GM04504 (cell line): Measurements from ENCODE around the gene ZNF77.
A peak's percentile ranks its signal among the peaks of the same experiment; 100 is the strongest.
"Not testable (repeated sequence)": the region's sequence is repeated elsewhere in the genome, so short reads cannot be mapped to it uniquely, and the experiment has no call there.

Source experiments
- DNase-seq: peaks from one replicate; pipeline ENCODE4 v3.0.0-alpha.2; 2012; ENCODE audit warnings: low read depth

The ZNF77 gene

DNA sequence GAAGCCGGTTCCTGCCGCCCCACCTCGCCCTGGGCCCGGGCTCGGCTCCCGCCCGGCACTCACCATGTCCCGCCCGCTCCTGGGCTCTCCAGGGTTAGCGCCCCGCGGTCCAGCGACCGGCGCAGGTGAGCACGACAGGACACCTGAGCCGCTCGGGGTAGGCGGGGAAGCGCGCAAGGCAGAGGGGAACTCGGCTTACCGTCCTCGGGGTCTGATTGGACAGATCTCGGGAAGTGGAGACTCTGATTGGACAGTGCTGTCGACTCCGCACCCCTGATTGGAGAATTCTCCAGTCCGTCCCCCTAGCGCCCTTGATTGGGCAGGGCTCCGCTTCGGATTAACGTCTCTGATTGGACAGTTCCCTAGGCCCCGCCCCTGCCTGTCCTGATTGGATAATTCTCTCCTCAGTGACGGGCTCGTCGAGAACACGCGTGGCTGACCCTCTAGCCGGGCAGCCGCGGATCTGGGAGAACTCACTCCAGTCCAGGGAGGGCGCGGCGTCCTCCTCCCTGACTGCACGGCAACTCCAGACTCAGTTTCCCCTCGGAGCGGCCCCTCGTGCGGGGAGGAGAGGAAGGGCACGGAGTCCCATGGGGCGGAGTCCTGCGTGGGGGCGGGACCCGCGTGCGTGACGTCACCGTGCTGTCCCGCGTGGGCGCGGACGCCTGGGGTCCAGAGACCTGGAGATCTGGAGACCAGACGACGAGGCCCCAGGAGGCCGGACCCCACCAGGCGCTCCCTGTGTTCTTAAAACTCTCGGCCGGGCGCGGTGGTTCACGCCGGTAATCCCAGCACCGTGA, at the start of gene ZNF77:
ZNF77 (minus strand) TSS at position 197 of the 800 bp plus-strand sequence; CDS start at position 66, 131 bp downstream.
- DNase-seq: peak; percentile 99

- DNase-seq: no peak
These were observed 48.8 kb upstream of the ZNF77 start for GRCh38 chr19:2993579-2993978.

DNA sequence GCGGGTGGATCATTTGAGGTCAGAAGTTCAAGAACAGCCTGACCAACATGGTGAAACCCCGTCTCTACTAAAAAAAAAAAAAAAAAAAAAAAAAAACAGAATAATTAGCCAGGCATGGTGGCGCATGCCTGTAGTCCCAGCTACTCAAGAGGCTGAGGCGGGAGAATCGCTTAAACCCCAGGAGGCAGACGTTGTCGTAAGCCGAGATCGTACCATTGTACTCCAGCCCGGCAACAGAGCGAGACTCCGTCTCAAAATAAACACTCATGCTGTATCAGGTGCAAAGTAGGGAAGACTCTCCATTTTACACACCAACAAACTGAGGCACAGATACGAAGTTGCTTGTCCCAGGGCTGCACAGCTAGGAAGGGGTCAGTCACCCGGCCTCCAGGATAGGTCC, 48.2 kb upstream of the ZNF77 start:
- no peak for DNase-seq

DNA sequence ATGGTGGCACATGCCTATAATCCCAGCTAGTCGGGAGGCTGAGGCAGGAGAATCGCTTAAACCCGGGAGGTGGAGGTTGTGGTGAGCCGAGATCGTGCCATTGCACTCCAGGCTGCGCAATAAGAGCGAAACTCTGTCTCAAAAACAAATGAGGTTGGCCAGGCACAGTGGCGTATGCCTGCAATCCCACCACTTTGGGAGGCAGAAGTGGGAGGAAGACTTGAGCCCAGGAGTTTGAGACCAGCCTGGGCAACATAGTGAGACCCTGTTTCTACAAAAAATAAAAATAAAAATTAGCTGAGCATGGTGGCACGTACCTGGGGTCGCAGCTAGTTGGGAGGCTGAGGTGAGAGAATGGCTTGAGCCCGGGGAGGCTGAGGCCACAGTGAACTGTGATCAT, 47.6 kb upstream of the ZNF77 start:
- DNase-seq: not testable (repeated sequence)

DNA sequence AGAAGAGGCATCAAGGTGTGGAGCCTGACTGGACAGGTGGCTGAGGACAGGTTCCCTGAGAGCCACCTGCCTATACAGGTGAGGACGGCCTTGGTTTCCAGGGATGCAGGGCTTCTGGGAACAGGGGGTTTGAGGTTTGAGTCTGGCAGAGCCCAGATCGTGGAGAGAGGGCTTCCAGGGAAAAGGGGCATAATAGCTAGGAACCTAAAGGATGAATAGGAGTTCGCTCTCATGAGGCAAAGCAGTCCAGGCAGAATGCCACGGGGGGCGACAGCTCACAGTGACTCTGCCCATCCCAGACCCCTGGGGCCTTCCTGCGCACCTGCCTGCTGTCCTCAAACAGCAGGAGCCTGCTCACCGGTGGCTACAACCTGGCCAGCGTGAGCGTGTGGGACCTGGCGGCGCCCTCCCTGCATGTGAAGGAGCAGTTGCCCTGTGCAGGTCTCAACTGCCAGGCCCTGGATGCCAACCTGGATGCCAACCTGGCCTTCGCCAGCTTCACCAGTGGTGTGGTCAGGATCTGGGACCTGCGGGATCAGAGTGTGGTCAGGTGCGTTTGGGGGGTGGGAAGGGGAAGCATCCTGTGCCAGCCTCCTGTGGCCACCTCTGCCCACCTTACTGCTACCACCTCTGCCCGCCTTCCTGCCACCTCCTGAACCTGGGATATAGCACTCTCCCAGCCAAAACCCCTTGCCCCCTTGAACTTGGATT, 44.6 kb upstream of the ZNF77 start:
- DNase-seq: no peak

DNA sequence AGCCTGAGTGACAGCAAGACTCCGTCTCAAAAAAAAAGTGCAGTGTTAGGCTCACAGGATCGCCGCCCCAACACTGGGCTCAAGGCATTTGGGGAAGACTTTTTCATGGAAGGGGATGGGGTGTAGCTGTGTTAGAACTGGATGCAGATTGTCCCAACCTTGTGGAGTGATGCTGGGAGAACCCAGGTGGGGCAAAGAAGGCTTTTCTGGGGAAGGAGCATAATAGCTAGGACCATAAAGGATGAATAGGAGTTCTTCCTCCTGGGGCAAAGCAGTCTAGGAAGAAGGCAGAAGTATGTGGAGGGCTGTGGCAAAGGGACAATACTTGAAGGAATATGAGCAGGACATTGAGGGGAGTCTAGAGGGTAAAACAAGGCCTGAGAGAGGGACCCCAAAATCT, 43.8 kb upstream of the ZNF77 start:
- no peak for DNase-seq

- DNase-seq: no peak
These were observed 43.0 kb upstream of the ZNF77 start for GRCh38 chr19:2987797-2988196.

DNA sequence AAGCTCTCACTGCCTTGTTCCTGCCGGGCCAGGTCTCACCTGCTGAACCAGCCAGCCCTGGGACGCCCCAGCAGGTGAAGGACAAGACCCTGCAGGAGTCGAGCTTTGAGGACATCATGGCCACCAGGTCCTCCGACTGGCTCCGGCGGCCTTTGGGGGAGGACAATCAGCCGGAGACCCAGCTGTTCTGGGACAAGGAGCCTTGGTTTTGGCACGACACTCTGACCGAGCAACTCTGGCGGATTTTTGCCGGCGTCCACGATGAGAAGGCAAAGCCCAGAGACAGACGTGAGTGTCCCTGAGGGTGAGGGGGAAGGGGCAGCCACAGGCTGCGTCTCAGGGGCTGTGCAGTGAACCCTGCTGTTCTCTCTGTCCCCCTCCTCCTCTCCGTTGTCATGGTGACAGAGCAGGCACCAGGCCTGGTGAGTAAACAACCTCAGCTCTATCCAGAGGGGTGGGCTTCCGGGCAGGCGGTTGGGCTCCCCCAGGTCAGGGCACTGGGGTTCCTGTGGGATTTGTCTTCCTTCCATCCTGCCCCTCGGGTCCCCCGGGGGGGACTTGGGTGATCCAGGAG, 42.3 kb upstream of the ZNF77 start:
- DNase-seq: no peak

GRCh38 chr19:2984215-2984528, 39.4 kb upstream of the ZNF77 start:
- peak; percentile 23 for DNase-seq

DNA sequence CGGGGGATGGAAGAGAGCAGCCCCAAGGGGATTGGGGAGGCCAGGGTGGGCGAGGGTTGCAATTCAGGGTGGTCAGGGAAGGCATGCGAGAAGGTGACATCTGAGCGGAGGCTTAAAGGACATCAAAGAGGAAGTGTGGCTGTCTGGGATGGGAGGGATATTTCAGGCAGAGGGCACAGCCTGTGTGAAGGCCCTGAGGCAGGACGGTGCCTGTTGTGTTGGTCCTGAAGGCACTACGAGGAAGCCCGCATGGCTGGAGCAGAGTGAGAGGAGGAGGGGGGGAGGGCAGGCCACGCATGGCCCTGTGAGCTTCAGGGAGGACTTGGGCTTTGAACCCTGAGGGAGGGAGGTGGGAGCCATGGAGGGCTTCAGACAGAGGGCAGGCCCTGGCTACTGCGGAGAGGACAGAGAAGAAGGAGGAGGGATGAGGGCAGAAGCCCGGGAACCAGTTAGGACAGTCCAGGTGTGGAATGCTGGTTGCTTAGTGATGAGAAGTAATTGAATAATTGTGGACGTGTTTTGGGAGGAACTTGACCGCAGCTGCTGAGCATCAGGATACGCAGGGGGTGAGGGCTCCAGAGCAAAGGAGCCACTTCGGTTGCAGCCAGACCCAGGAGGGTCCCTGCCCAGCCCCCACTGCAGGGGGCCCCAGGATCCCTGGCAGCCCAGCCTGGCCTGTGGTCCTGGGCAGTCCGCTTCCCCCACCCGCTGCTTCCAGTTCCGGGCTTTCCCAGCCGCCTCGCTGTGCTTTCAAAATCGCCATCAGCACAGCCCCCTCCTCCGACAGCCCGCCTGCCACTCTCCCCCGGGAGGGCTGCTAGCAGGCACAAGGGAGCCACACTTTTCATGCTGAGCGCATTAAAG, 38.8 kb upstream of the ZNF77 start:
- DNase-seq: peak; percentile 23

DNA sequence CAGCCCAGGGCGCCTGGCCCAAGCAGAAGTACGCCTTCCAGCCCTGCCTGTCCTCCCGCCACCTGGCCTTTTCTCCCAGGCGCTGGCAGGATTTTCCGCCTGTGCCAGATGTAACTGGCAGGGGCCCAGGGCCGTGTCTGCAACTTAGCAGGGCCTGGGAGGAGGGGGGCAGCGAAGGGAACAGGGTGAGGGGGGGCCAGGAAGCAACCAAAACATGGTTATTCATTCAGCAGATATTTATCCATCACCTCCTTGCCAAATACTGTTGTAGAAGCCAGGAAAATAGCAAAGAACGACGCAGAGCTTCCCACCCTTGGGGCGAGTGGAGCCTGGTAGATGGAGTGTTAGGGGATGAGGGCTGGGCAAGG, 38.2 kb upstream of the ZNF77 start:
- DNase-seq: peak; percentile 76

- no peak for DNase-seq
These were observed 37.8 kb upstream of the ZNF77 start for GRCh38 chr19:2982561-2982960.

DNA sequence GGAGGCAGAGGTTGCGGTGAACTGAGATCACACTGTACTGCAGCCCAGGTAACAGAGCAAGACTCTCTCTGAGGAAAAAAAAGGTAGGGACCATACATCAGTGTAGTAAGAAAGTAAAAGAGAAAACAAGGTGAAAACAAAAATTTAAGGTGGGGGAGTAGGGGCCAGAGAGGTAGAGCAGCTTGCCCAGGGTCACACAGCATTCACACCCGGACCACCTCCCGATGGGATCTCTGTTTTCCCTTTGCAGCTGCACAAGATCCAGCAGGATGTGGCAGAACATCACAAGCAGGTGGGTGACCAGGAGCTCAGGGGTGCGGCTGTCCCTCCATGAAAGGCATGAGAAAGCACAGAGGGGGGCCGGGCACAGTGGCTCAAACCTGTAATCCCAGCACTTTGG, 37.1 kb upstream of the ZNF77 start:
- DNase-seq: no peak

DNA sequence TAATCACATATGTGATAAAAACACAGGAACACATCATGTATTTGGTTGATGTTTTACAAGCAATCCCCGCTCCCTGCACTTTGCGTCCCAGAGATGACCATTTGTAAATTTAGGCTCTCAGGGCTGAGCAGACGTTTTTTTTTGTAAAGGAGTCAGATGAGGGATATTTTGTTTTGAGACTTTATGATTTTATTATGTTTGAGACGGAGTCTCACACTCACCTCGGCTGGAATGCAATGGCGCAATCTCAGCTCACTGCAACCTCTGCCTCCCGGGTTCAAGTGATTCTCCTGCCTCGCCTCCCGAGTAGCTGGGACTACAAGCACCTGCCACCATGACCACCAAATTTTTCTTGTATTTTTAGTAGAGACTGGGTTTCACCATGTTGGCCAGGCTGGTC, 34.0 kb upstream of the ZNF77 start:
- no peak for DNase-seq

DNA sequence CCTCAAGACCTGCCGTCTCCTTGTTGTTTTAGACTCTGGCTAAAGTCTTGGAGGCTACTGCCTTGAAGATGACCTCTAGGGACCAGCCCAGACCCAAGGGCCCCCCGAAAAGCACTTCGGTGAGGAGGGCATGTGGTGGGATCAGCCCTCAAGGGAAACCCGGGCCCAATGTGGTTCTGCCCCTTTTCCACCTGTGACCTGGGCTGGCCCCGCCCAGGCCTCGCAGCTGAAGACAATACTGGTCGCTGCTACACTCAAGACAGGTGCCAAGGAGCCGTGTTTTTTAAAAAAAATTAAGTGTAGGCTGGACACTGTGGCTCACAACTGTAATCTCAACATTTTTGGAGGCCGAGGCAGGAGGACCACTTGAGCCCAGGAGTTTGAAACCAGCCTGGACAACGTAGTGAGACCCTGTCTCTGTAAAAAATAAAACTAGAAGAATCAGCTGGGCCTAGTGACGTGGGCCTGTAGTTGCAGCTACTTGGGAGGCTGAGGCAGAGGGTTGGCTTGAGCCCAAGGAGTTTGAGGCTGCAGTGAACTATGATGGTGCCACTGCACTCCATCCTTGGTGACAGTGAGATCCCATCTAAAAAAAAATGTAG, 33.5 kb upstream of the ZNF77 start:
- DNase-seq: no peak

GRCh38 chr19:2977746-2978138, 33.0 kb upstream of the ZNF77 start:
- no peak for DNase-seq

- DNase-seq: peak; percentile 84
These were observed 32.4 kb upstream of the ZNF77 start, which contains the start of gene TLE6 for GRCh38 chr19:2977001-2977745. Gene TLE6, plus strand, starts transcription at chr19:2977564. Its CDS starts 670 bp downstream, at chr19:2978234.

DNA sequence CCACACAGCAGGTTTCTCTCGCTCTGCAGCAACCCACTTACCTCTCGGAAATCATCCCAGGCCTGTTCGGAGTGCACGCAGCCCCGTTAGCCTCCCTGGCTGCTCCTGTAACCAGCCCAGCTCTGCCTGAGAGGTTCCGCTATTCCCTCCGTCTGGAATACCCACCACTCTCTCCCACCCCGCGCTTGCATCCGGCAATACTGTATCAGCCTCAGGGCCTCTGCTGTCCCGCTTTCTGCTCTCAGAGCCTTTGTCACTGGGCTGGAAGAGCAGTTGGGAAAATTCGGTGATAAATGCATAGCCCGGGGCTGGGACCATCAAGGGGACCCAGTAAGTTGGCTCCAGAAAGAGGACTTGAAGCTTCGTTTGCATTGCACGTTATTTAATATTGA, 31.8 kb upstream of the ZNF77 start:
- DNase-seq: no peak

- no peak for DNase-seq
These were observed 29.7 kb upstream of the ZNF77 start for GRCh38 chr19:2974342-2975041.

- DNase-seq: no peak
These were observed 28.5 kb upstream of the ZNF77 start for GRCh38 chr19:2973229-2973628.
